Hindlimb muscle (tissue), 1 donor: ENCODE data around the gene ARID5A. TPM values are rescaled to one million over a fixed set of nuclear protein-coding genes. Genes with fewer than 3 reads are reported as not detected.

Experiments used
- DNase-seq: peaks from one replicate; pipeline ENCODE4 v3.0.0-alpha.2; 2013
- polyA plus RNA-seq: library from polyadenylated mRNA; unstranded; fragments of 120-200 nt; gene quantifications from one replicate; pipeline ENCODE4 v1.2.1, GENCODE V29; 2013; ENCODE audit not compliant: insufficient read length

The ARID5A gene
- polyA plus RNA-seq, 1 donor, result 38.2 TPM

DNA sequence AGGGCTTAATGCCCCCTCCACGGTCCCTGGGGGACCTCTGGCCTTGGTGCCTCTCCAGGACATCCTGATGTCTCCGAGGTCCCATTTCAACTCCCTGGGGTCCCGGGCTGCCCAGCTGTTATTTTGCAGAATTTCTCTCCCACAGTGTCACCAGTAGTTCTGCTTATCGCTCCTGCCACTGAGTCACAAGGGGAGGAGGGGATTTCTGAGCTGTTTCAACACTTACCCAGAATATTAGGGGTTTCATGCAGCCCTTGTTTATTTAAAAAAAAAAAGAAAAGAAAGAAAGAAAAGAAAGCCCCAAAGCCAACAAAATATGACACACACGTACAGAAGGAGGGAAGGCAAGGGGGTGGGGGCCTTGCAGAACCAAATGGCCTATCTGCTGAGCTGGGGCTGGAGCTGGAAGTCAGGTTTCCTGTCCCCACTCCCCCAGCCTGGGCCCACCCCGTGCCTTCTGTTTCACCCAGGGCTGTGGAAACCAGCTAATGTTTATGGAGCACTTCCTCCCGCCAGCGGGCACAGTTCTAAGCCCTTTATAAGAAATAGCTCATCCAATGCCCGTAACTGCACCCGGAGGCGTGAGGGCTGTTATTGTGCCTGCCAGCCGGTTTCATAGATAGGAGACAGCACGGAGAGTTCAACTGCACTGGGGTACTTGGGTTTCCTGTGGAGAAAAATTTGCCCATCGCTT lies 8.4 kb upstream of the ARID5A start:
- peak; percentile 43 for DNase-seq

DNA sequence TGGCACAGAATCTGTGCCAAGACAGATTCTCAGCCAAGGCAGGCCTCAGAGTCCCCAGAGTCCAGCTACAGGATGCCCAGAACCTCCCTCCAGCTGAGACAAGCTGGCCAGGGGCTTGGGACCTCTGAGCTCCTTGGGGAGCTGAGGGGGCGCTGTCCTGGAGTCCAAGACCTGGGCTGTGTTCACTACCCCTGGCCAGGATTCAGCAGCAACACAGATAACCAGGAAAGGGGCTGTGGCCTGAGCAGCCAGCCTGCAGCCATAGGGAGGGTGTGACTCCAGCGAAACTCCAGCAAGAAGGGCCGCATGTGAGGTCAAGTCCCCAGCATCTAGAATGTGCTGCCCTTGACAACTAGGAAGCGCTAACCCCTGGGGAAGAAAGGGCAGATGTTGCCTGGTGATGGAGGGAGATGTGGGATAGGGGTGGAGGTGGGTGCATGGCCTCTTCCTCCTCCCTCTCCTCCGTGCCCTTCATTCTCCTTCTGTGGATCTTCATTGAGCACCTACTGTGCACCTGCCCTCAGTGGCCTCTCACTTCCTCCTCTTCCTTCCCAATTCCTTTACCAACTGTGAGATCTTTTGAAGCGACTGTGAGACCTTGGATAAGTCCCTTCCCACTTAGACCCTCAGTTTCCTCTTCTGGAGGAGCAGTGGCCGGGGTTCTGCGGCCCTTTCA lies 7.7 kb upstream of the ARID5A start:
- no peak for DNase-seq

DNA sequence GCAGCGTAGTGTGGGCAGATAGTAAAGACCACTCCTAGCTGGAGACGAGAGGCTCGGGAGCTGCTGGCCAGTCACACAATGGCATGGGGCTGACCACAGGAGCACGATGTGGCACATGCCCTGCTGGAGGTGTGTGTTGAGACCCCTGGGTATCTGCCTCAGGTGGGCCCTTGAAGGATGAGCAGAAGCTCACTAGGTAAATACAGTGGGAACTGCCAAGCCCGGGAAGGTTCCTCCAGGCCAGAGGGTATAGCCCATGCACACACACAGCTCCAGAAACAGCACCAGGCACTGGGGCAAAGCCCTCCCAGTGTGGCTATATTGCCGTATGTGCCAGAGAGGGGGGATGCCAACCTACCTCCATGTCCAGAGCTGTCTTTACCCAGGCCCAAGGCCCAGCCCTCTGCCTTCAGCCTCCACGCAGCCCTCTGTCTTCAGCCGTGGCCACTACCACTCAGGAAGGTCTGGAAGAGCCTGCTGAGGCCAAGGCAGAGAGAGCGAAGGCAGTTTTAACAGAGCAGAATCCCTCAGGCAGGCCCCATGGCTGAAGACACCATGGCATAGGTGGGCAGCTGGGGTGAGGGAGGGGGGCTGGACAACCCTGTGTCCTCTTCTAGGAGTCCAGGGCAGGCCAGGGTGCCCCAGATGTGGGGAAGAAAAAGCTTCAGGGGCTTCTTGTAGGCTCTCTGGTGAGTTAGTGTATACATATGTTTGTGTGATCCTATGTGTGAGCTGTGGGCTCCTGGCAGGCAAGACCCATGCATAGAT lies 7.0 kb upstream of the ARID5A start:
- no peak for DNase-seq

DNA sequence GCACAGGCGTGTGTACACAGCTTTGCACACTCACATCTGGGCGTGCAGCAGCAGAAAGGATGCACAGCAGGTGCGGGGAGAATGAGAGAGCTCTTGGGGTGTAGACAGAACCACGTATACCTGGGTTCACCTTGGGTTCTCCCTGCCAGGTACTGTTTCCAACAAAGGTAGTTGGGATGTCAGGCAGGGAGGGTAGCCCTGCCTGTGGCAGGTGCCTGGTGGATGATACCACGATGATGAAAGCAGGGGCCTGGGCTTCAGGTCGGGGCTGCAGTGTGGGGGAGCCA lies 6.5 kb upstream of the ARID5A start:
- no peak for DNase-seq

DNA sequence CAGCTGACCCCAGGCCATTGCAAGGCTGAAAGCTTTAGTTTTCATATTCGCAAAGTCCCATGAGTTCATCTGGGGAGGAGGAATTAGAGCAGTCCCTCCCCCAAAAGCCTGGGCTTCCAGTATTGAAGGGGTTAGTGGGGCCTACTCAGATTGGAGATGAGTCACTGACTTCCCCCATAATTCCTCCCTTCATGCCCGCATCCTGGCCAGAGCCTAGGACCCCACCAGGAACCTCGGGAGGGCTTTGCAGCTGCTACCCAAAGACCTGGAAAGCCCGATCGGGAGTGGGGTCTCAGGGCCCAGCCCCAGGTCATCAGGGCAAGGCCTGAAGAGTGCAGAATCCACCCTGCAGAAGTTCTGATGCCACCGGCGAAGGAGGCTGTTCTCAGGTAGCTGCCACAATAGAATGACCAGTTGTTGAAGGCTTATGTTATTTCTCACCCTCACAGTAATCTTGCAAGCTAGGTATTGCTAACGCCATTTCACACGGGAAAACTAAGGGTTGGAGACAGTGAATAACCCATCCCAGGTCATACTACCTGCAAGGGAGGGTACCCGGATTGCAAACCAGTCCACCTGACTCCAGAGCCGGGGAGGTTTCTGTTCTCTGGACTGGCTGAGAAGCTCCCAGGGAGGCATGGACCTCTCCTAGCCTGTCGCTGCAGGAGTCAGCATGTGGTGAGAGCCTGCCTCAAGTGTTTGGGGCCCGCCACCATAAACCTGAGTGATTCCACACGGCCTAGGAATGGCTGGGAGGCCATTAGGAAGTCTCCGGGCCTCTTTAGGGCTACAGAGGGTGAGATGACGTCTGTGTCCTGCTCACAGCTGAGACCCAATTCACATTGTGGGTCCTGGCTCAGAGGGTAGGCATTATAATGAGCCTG lies 5.8 kb upstream of the ARID5A start:
- no peak for DNase-seq

DNA sequence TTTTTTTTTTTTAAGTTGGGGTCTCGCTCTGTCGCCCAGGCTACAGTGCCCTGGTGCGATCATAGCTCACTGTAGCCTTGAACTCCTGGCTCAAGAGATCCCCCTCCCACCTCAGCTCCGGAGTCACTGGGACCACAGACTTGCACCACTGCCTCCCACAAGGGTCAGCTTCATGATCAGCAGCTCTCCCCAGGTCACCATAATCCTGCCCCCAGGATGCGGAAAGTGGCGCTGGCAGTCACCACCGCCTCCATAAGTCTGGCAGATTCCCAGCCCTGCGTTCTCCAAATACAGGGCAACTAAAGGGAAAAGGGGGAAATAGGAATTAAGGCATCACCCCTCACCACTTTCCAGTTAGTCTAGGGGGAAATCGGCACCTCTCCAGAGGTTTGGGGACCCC lies 5.2 kb upstream of the ARID5A start:
- no peak for DNase-seq

DNA sequence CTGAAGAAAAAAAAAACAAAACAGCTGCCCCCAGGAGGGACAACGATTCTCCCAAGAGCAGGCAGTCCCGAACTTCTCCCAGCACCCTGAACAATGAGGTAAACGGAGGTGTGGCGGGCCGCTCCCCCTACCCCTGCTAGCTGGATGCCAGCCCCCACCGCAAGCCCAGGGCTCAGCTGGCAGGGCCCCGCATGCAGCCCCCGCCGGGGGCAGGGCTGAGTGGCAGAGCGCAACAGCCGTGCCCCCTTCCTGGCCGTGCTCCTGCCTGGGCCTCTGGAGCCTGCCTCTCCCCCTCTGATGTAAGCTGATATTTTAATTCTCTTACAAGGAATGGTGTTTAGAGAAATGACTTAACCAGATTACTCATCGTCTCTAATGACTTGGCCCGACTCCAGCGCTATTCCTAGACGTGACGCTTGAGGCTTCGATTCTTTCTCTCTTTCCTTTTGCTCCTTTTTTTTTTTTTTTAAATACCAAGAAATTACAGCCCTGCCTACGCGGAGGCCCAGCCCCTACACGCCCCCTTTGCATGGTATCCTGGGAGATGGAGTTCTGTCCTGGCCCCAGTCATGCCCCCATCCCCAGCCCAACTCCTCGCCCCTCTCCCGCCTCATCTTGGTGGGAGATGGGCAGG lies 4.6 kb upstream of the ARID5A start:
- peak; percentile 92 for DNase-seq

DNA sequence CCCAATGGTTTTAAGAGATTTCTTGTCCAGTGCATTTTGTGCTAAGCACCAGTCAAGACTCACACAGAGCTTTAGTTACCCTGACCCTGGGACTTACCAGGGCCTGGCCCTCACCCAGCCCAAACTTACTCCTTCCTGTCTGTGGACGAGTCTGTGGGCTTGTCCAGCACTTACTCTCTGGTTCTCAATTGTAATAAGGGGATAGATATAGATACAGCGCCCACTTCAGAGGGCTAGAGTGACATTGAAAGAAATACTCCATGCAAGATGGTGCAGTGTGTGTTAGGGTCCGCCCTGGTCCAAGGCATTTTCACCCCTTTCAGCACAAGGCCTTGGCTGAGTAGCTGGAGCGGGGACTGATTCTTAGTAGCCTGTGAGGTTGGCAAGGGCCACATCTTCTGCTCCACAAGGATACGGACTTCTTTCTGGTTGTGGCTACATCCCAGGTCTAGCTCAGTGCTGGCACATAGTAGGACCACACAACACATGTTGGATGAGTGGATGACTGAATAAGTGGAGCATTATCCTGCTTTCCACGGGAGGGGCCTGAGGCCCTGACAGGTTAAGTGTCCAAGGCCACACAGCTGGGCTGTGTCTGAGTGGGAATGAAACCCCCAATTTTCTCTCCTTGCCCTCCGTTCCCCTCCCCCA lies 3.8 kb upstream of the ARID5A start:
- no peak for DNase-seq

DNA sequence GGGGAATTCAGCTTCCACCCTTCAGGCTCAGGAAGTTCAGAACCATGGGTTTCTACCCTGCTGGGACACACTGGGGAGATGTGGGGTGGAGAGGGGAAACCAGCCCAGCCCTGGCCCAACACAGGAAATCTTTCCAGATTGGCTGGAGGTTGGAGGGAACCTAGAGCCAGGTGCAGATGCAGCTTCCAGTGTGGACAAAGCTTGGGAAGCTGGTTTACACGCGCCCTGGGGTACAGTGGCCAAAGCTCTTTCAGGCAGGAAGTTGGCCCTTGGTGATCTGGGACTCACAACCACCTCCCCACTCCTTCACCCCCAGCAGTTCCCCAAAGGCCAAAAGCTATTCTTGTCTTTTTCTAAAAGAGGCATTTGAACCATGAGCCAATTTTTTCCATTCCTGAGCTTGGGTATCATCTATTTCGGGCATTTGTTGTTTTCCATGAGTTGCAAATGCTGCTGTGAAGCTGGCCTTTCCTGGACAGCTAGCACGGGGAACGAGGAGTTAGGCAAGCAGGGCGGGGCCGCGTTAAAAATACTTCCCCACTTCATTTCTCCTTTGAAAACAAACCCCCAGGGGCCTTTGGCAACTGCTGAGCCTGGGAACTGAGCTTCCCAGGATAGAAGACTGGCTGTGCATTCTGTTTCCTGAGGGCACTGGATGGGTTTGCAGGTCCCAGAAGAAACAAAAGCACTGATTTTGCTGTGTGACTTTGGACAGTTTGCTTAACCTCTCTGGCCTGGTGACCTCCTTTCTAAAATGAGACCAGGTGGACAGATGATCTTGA lies 3.1 kb upstream of the ARID5A start:
- DNase-seq, result peak; percentile 72

DNA sequence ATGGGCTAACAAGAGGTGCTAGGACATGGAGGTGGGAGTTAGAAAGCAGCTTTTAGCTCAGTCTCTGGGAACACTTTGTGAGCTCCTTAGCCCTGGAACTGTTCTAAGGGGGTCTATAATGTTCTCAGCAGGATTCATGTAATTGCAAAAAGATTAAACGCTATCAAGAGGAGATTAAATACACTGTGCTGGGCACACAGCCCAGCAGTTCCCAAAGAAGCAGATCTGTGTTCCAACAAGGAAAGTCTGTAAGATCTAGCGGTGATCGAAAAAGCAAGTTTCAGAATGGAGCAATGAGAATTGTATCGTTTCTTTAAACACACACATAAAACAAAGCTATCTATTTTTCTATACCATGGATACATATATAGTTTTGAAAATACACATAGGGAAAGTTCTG lies 2.4 kb upstream of the ARID5A start:
- no peak for DNase-seq

DNA sequence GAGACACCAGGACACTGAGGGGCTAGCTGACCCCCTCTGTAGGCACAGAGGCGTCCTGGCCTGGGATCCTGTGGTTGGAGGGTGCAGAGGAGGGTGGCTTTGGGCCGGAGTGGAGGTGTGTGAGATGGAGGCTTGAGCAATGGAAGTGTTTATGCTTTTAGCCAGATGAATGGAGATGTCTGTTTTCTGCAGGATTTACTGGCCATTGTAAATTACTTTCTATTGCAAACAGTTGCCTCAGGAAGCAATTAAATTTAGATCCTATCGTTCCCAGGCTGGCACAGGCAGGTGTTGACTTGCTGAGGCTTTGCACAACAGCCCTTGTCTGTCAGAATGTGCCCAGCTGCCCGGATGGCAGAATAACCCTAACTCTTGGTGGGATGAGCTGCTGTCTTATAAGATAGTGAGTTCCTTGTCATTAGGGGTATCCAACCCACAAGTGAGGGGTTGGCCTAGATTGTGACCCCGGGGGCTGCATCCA lies 1.8 kb upstream of the ARID5A start:
- DNase-seq, result no peak

DNA sequence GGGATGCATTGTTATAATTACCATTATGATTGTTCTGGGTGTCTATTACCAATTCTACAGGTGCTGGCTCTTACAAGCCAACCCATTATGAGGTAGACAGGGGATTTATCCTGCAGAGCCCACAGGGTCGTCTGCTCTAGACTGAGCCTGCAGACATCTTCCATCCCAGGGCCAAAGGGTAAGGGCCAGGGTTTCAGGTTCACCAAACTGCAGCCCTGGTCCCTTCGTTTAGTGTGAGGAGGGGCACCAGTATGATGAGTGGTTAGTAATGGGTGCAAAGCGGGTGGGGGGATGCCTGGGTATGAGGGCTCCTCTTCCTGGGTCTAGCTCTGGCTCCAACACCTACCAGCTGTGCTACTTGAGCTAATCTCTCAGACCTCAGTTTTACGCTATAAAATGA lies 1.2 kb upstream of the ARID5A start:
- no peak for DNase-seq

DNA sequence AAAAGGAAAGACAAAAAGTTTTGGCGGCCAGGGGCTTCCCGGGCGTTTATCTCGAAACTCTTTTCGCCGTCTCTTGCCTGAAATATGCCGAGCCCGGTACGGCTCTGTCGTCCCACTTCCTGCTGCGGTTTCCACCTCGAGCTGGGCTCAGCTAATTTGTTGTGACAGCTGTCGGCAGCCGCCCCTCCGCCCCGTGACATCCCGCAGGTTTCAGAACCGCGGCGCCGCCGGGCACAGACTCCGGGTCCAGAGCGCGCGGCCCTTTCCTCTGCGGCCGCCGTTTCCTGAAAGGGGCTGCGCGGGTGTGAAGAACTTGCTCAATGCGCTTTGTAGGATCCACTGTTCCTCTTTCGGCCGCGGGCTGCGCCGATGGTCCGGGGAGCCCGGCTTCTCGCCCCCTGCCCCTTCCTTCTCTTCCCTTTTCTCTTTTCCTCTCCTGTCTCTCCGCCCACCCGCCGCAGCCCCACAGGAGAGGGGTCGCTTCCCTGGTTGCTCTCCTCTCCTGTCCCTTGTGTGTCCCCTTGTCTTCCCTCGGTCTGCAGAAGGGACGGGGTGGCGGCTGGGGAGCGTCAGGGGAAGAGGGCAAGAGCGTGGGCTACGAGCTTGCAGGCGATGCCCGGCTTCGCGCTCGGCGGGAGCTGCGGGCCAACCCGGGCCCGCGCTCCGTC lies 648 bp downstream of the ARID5A start:
- peak; percentile 65 for DNase-seq

DNA sequence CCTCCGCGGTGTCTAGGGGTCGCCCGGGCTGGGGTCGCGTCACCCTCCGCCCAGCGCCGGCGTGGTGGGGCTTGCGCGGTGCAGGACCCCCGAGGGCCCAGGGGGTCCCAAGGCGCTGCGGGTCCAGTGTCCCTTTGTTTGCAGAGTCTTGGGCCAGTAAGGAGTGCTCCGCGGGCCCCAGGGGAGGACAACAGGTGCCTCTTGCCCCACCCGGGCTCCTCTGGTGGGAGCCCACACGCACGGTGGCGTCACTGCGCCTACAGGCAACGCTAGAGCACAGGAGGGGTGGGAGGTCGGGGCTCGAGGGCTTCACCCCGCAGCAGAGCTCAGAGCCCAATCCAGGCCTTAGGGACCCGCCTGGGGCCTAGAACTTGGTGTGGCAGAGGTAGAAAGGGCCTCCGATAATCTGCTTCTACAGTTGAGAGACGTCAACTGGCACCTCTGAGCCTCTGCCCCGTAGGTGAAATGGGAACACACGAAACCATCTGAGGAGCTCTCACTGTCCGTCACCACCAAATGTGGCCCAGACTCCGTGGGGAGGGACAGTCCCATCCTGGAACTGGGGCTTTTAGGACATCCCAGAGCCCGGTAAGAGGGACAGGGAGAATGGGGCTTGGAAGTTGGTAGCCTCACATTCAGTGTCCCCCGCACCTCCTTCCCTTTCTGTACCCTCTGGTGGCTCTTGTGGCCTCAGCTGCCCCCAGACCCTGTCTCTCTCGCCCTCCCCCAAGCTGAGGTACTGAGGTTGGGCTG lies 1.4 kb downstream of the ARID5A start:
- DNase-seq, result no peak

DNA sequence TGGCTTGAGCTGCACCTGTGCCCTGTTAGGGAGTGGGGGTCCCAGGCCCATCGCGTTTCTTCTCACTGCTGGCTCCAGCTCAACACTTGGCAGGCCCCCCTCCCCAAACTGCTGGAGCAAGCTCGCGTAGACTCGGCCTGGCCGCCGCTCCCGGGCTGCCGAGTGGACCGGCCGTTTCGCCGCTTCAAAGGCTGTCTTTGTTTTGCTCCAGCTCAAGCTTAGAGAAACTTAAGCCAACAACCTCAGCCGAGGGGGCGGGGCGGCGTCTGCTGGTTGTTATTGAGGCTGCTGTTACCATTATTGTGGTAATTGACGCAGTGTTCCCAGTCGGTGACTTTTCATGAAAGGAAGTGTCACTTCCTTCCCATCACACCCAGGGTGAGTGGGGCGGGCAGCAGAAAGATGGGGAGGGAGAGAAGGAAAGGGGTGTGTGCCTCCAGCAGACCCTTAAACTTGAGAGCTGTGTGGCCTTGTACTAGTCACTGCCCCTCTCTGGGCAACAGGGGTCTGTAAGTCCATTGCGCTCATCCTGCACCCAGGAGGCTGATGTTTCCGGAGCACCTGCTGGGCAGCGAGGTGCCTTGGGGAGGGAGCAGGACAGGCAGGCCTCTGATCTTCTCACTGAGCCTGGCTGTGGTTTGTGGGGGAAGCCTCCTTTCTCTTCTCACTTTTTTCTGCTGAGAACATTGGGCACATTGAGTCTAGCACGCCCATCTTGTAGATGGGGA lies 2.1 kb downstream of the ARID5A start:
- DNase-seq, result no peak

DNA sequence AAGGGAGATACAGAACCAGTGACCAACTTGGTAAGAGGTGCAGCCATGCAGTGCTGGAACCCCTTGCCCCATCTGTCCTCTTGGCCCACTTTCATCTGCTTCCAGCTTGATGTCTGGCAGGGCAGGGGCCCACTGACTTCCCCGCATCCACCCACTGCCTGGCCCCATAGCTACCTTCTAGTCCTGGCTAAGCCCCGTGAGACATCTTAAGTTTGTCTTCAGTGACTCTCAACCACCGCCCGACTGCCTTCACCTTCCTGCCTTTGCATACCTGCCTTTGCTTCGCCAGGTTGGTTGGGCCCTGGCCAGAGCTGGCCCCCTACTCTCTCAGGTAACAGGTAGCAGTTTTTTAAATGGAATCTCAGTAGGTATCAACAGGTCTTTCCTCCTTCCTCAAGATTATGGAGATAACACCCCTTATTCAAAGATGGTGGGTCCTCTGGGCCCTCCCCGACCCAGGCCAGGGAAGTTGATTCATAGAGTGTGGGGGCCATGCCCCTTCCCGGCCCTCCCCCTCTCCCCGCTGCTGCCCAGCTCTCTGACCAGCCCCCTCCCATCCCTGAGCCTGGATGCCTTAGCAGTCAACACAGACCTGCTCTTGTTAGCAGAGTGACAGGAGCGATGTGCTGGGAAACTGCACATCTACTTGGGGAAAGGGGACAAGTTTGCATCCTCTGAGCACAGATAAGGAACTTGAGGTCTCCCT lies 2.8 kb downstream of the ARID5A start:
- DNase-seq, result no peak

DNA sequence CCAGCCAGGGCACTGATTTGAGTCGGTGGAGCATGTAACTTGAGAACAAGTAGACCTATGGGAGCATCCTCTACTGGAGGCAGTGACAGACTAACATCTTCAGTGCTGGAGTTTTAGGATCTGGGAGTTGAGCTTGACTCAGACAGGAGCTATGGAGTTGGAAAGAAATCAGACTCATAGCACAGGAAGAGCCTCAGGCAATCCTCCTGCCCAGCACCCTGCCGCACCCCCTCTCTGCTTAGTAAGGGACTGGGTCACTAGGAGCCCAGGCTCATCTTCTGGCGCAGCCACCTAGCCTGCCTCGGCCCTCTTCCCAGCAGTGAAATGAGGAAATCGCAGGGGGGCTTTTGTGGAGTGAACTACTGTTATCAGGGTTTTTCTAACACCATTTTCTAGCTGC lies 3.6 kb downstream of the ARID5A start:
- no peak for DNase-seq
